ENCODE results near the gene CACNA1F.

CACNA1F gene

DNA sequence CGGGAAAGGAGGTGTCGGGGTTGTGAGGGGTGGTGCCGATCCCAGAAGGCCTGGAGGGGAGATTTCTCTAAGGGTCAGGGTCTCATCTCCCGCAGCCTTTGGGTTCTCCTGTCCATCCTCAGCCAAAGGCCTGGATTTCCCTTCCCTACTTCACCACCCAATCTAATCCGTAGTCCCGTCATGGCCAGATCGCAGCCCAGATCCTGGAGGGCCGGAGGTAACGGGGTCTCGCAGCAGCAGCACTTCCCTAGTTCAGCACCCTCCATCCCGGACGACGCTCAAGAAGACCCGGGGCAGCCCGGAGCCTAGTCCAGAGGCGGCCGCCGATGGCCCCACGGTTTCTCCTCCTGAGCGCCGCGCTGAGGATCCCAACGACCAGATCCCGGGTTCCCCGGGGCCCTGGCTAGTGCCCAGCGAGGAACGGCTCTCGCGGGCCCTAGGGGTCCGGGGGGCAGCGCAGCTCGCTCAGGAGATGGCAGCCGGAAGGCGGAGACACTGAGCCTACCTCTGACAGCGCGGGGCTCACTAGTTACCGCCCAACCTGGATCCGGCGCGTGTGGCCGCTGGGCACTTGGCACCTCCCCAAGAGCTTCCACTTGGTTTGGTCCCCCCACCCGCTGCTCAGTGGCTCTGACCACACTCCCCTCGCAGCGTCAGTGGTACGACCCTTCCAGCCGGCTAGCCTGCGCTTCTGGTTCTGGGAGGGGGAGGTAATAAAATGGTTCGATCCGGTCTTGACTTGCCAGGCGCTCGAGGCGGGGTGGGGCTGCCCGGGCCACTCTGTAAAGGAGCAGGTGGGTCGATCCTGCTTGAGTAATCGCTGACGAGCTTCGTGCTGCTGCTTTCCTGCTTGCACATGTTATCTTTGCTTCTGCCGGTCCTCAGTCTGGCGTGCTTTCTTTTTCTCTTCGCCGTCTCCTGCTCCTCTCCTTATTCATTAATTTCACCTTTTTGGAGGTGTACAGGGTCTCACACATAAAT lies 66.9 kb downstream of the CACNA1F start:
- H3K36me3 Mint-ChIP-seq (ENCODE audit: low read depth), result no peaks in the 10 kb centered on the region
- H3K27me3 Mint-ChIP-seq (ENCODE audit: low read depth), result peaks cover 16% of the 10 kb centered on the region
- H3K9me3 Mint-ChIP-seq, result peaks cover 6% of the 10 kb centered on the region
- H3K4me1 Mint-ChIP-seq, result peaks cover 19% of the 10 kb centered on the region
- peak overlapping the region; percentile 57 to 90 (median 83) for H3K27ac Mint-ChIP-seq
- peak in 1 of 3 experiments; percentile 31 for TF ChIP-seq CTCF (IDR thresholded peaks at IDR 0.05; ENCODE audit: unreplicated experiment in 3 of 3)
- H3K4me3 Mint-ChIP-seq, result peak overlapping the region; percentile 77 to 84 (median 83)

DNA sequence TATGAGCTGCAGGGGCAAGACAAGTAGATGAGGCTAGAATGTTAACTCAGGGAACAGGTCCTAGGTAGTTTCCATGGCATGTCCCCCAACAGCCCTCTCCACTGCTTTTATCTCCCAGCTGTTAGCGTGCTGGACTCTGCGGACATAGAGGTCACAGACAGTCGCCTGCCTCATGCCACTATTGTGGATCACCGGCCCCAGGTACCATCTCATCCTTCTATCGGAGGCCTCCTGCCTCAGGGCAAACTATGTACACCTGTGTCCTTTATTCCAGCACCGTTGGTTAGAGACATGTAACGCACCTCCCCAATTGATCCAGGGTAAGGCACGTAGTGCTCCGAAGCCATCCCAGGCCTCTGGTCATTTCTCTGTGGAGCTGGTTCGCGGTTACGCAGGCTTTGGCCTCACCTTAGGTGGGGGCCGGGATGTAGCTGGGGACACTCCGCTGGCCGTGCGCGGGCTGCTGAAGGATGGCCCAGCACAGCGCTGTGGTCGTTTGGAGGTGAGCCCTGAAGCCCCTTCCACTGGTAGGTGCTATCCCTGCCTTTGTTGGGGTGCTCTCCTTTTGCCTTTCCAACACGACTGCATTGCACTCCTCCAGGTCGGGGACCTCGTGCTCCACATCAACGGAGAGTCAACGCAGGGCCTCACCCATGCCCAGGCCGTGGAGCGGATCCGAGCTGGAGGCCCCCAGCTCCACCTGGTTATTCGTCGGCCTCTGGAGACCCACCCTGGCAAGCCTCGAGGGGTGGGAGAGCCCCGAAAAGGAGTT lies 68.4 kb downstream of the CACNA1F start:
- Mint-ChIP-seq H3K27me3 (ENCODE audit: low read depth) (peaks cover 10% of the 10 kb centered on the region), H3K27ac (peak overlapping the region; percentile 71 to 94 (median 87)), H3K9me3 (peaks cover 6% of the 10 kb centered on the region), H3K4me3 (peak overlapping the region; percentile 75 to 80 (median 77)), H3K4me1 (peaks cover 19% of the 10 kb centered on the region), H3K36me3 (ENCODE audit: low read depth) (no peaks in the 10 kb centered on the region)
- TF ChIP-seq CTCF (IDR thresholded peaks at IDR 0.05; ENCODE audit: unreplicated experiment in 3 of 3), result no peak

GRCh38 chrX:49163555-49164419 lies 69.4 kb downstream of the CACNA1F start:
- no peaks in the 10 kb centered on the region for H3K36me3 Mint-ChIP-seq (ENCODE audit: low read depth)

GRCh38 chrX:49162620-49163019 lies 70.5 kb downstream of the CACNA1F start, which contains the start of gene MAGIX:
TSS of gene MAGIX (plus strand) at chrX:49162758. CDS start at chrX:49162890, 132 bp downstream.
- H3K4me1 Mint-ChIP-seq, result peaks cover 16% of the 10 kb centered on the region
- no peaks in the 10 kb centered on the region for H3K36me3 Mint-ChIP-seq (ENCODE audit: low read depth)
- H3K27ac Mint-ChIP-seq, result peak within 1 kb of the TSS; percentile 71 to 94 (median 80)
- peak within 1 kb of the TSS; percentile 75 to 83 (median 79) for H3K4me3 Mint-ChIP-seq
- no peak for TF ChIP-seq CTCF (IDR thresholded peaks at IDR 0.05; ENCODE audit: unreplicated experiment in 3 of 3)
- peaks cover 20% of the 10 kb centered on the region for H3K27me3 Mint-ChIP-seq (ENCODE audit: low read depth)
- peaks cover 6% of the 10 kb centered on the region for H3K9me3 Mint-ChIP-seq

More at GRCh38 chrX:49163555-49164419, 69.4 kb downstream of the CACNA1F start:
- H3K9me3 Mint-ChIP-seq, result peaks cover 6% of the 10 kb centered on the region
- H3K4me1 Mint-ChIP-seq, result peaks cover 19% of the 10 kb centered on the region
- peaks cover 13% of the 10 kb centered on the region for H3K27me3 Mint-ChIP-seq (ENCODE audit: low read depth)
- H3K4me3 Mint-ChIP-seq, result peak overlapping the region; percentile 75 to 83 (median 80)
- peak overlapping the region; percentile 71 to 94 (median 87) for H3K27ac Mint-ChIP-seq
- peak; percentile 68 to 70 (median 69) for TF ChIP-seq CTCF (IDR thresholded peaks at IDR 0.05; ENCODE audit: unreplicated experiment in 3 of 3)

- Mint-ChIP-seq H3K36me3 (ENCODE audit: low read depth) (no peaks in the 10 kb centered on the region), H3K9me3 (peaks cover 5% of the 10 kb centered on the region), H3K4me3 (peak overlapping the region; percentile 13 to 53 (median 25)), H3K27ac (peak overlapping the region in 1 of 3 experiments; percentile 18), H3K27me3 (ENCODE audit: low read depth) (peaks cover 23% of the 10 kb centered on the region), H3K4me1 (peaks cover 8% of the 10 kb centered on the region)
- no peak for TF ChIP-seq CTCF (IDR thresholded peaks at IDR 0.05; ENCODE audit: unreplicated experiment in 3 of 3)
Observed at GRCh38 chrX:49161632-49162031, 71.5 kb downstream of the CACNA1F start.

All from nephron (organoid).